CD4-positive, alpha-beta T cell treated with Interleukin-1 beta for 1 hour (primary cell): ENCODE data around the gene CA10.

Experiments used
- DNase-seq, 2 donors: peaks; one replicate each; pipeline ENCODE4 v3.0.0-alpha.2; 2020 to 2022

CA10 gene

DNA sequence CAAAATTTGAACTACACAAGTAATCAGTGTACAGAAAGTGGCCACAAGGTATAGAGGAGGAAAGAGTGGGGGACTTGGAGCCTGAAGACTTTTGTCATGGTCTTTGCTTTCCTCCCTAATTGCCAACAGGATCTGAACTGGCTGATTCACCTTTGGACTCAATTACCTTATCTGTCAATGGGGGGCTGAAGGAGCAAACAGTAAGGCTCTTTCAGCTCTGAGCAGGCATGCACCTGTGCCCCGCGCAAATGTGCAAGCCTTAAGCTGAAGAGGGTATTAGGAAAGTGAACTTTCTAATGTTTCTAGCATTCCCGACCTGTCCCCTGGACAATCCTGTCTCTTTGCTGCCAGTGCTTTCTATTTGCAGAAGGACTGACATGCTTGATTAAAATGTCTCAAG lies 302.7 kb downstream of the CA10 start:
- no peak for DNase-seq

GRCh38 chr17:51853857-51854256 lies 304.7 kb downstream of the CA10 start:
- DNase-seq: no peak

DNA sequence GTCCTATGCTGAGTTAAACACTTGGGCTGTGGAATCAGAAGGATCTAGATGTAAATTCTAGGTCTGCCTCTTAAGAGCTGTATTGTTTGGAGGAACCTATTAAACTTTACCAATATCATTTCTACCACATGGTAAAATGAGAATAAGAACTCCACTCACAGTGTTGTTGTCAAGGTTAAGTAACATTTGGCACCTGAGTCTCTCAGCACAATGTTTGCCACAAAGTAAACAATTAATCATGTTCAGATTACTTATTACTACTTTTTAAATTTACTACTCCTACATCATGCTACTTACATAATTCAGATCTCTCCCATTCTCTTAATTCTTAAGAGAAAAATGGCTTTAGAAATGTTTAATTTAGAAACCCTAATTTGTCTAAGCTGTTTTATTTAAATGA lies 305.9 kb downstream of the CA10 start:
- DNase-seq: no peak

GRCh38 chr17:51850201-51850600 lies 308.3 kb downstream of the CA10 start:
- DNase-seq: no peak

- DNase-seq: no peak
Observed at GRCh38 chr17:51848451-51848850, 310.1 kb downstream of the CA10 start.

DNA sequence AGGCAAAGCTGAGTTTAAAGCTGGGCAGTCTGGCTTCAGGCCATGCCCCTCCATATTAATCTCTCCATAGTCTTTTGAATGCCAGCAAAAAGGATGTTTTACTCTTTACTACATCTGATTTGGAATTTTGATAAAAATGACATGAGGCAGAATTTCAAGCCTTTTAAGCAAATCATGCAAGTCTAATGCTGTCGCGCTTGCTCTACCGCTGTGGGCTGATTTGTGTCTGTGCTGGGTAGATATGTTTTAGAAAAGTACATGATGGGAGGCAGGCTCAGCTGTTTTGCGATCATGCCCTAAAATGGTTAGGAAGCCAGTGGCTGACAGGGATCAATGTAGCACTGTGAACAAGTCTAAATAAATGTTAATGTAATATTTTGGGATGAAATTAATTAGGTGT lies 311.9 kb downstream of the CA10 start:
- no peak for DNase-seq

GRCh38 chr17:51845776-51846175 lies 312.7 kb downstream of the CA10 start:
- no peak for DNase-seq

DNA sequence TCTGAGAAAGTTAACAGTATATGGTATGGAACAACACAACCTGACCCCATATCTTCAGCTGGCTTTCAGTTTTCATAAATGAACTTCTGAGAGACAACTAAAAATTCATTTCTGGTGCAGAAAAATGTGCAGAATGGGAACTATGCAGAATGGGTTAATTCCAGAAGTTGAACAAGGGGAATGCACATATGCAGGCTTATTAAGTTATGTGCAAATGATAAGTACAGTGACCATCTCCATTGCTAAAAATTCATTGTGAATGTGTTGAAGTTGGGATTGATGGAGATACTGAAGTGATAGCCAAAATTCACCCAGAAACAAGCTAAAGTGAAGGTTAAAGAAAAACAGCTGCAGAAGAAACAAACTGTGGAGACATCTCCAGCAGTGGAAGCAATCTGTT lies 315.8 kb downstream of the CA10 start:
- no peak for DNase-seq

GRCh38 chr17:51841669-51842068 lies 316.8 kb downstream of the CA10 start:
- no peak for DNase-seq

GRCh38 chr17:51840688-51841087 lies 317.8 kb downstream of the CA10 start:
- no peak for DNase-seq

- no peak for DNase-seq
Observed at GRCh38 chr17:51833620-51834019, 324.9 kb downstream of the CA10 start.

DNA sequence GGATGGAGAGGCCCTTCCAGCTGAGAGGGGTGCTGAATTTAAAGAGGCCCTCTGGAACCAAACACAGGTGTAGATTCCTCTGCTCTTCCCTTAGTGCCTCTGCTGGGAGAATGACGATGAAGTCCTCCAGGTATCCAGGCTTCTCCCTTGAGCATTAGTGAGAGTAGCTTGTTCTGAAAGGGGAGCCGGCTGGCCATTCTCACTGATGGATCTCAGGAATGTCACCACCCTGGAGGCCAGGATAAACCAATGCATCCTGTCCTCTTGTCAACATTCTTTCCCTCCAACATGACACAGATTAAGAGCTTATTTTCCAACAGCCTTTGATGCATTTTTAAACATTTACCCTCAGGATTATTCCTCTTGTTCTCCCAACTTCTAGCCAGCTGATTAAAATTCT lies 325.5 kb downstream of the CA10 start:
- DNase-seq: no peak

GRCh38 chr17:51830886-51831285 lies 327.6 kb downstream of the CA10 start:
- DNase-seq: no peak

DNA sequence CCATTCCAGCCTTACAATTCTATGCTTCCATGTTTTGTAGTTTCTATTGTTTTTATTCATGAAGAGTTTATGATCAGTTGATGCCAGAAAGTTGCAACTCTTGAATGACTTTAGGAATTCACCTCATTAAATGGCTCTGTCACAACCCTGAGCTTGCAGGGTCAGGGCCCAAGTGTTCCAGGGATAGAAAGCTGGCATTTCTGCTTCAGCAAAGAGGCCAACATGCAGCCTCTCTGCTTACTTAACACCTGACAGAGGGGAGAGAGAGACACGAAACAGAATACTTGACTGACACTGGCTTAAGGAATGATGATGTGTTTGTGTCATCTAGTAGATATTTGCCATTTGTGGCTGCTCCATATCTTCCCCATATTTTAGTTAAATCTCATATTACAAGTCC lies 328.1 kb downstream of the CA10 start:
- no peak for DNase-seq

DNA sequence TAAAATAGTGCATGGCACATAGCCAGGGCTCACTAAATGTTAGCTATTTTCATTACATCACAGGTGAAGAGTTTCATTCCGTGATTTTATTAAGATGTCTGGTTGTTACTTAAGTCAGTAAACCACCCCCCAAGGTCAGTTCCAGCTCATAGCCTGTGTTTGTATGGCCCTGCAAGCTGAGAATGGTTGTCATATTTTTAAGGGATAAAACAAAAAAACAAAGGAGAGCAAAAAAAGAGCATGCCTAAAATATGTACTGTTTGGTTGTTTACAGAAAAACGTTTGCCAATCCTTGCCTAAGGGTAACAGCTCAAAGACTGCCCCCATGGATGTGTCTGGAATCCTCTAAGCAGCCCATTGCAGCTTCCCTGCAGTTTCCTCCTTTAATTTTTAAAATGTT lies 329.6 kb downstream of the CA10 start:
- DNase-seq: no peak

- DNase-seq: no peak
Observed at GRCh38 chr17:51827140-51827539, 331.4 kb downstream of the CA10 start.

GRCh38 chr17:51820766-51821165 lies 337.7 kb downstream of the CA10 start:
- DNase-seq: no peak

DNA sequence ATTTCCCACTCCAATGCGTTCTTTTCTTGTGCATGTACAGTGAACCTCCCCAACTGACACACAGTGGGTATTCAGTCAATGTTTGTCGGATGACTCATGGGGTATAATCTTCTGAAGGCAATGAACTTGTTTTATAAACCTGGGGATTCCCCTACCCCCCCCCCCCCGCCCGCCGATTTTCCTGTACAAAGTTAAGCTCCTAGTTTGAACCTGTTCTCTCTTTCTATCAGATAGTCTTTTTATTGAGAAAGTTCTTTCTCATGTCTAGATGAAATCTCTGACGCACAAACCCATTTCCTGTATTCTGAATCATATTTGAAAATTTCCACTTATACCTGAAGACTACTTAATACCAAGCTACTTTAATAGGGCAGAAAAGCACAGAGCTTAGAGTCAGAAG lies 338.3 kb downstream of the CA10 start:
- DNase-seq: peak in 1 of 2 donors; percentile 3

- no peak for DNase-seq
Observed at GRCh38 chr17:51819341-51820219, 338.9 kb downstream of the CA10 start.

- no peak for DNase-seq
Observed at GRCh38 chr17:51818777-51819176, 339.7 kb downstream of the CA10 start.

- no peak for DNase-seq
Observed at GRCh38 chr17:51817955-51818354, 340.6 kb downstream of the CA10 start.

DNA sequence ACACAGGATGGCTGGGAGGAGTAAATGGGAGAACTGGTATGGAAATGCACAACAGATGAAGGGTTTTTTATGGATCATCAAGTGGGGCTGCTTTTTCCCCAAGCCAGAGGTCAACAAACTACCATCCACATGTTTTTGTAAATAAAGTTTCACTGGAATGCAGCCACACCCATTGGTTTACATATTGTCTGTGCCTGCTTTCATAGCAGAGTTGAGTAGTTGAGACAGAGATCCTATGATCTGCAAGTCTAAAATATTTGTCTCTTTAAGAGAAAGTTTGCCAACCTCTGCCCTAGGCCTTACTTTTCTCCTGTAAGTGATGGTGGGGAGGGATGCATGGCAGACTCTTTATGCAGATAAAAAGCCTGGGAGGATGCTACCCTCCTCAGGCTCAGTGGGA lies 341.4 kb downstream of the CA10 start:
- DNase-seq: no peak

GRCh38 chr17:51815097-51815496 lies 343.4 kb downstream of the CA10 start:
- no peak for DNase-seq

GRCh38 chr17:51814521-51814920 lies 344.0 kb downstream of the CA10 start:
- DNase-seq: no peak

DNA sequence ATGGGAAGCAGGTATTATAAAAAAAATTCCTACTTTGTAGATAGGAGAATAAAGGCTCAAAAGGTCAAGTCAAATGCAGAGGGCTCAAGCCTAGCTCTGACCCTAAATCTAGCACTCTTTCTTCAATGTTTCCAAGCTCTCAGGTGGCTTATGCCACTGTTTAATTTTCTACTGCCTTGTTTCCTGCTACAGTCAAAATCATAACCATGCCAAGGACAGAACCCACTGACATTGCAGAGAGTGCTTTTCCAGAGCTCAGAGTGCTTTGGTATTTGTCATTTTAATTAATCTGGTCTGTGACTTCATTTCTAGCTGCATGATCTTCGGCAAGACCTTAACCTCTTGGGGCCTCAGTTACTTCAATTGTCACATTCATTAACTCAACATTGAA lies 344.7 kb downstream of the CA10 start:
- DNase-seq: no peak
